HEK293 (cell line): ENCODE data around the gene NHEJ1.

Experiments used
- CTCF ChIA-PET: fragments of 350-600 bp; formaldehyde crosslinking; extraction: SDS; loops from one replicate; lab custom pipeline; 2021; ENCODE audit warnings: antibody characterized with exemption; lab: Yijun Ruan, JAX
- POLR2A ChIA-PET: fragments of 300-600 bp; formaldehyde crosslinking; extraction: SDS; loops from one replicate; lab custom pipeline; 2020; ENCODE audit warnings: antibody characterized with exemption, inconsistent platforms; lab: Yijun Ruan, JAX
- H3K27ac ChIP-seq: fragments of 200-500 bp; sonication (Bioruptor generic); 2 replicates; pipeline ENCODE4 v1.5.1; 2014; ENCODE audit warnings: low read depth, low read length, control low read depth, inconsistent platforms; ENCODE audit errors: extremely low read depth
- H3K36me3 ChIP-seq, 2 experiments: fragments of 200-500 bp in 1 of 2; sonication (Bioruptor generic) in 1 of 2; 1 replicate in 1 of 2; 2 replicates in 1 of 2; pipeline ENCODE4 v1.5.1; 2014 to 2017; ENCODE audit warnings: inconsistent platforms in 2 of 2, low read length in 2 of 2; ENCODE audit not compliant: control insufficient read depth in 2 of 2, insufficient read depth in 1 of 2
- H3K4me1 ChIP-seq: fragments of 200-500 bp; sonication (Bioruptor generic); 2 replicates; pipeline ENCODE4 v1.5.1; 2014; ENCODE audit warnings: mild to moderate bottlenecking, low read length, inconsistent platforms; ENCODE audit not compliant: control insufficient read depth, insufficient read depth
- H3K4me3 ChIP-seq: 2 replicates; pipeline ENCODE4 v1.5.1; 2011; ENCODE audit warnings: low read depth, mild to moderate bottlenecking, control low read depth, low read length, moderate library complexity
- H3K9me3 ChIP-seq: fragments of 200-500 bp; sonication (Bioruptor generic); 2 replicates; pipeline ENCODE4 v1.5.1; 2014; ENCODE audit warnings: low read depth, low read length, inconsistent platforms; ENCODE audit not compliant: control insufficient read depth, insufficient read depth
- HOXA7 ChIP-seq: sonication (generic); formaldehyde crosslinking; IDR thresholded peaks from 2 replicates; pipeline ENCODE4 v1.8.1; 2022; ENCODE audit warnings: missing genetic modification reagents, borderline replicate concordance
- SCRT2 ChIP-seq: fragments of 450-650 bp; formaldehyde crosslinking; IDR thresholded peaks from 2 replicates; pipeline ENCODE4 v1.5.1; 2016; ENCODE audit warnings: missing biosample characterization, missing genetic modification characterization
- YY2 ChIP-seq: fragments of 450-650 bp; formaldehyde crosslinking; IDR thresholded peaks from 2 replicates; pipeline ENCODE4 v1.5.1; 2016; ENCODE audit warnings: missing biosample characterization, missing genetic modification characterization
- ZBTB17 ChIP-seq: fragments of 450-650 bp; formaldehyde crosslinking; IDR thresholded peaks from 2 replicates; pipeline ENCODE4 v1.5.1; 2016; ENCODE audit warnings: missing biosample characterization, missing genetic modification characterization
- ZIC2 ChIP-seq: fragments of 450-650 bp; formaldehyde crosslinking; IDR thresholded peaks from 2 replicates; pipeline ENCODE4 v1.5.1; 2016; ENCODE audit warnings: missing biosample characterization, missing genetic modification characterization
- ZNF202 ChIP-seq: fragments of 450-650 bp; formaldehyde crosslinking; IDR thresholded peaks from 2 replicates; pipeline ENCODE4 v1.5.1; 2016; ENCODE audit warnings: missing biosample characterization, missing genetic modification characterization, borderline replicate concordance
- ZNF248 ChIP-seq: fragments of 450-650 bp; formaldehyde crosslinking; IDR thresholded peaks from 2 replicates; pipeline ENCODE4 v1.5.1; 2017; ENCODE audit warnings: missing biosample characterization, missing genetic modification characterization
- ZNF302 ChIP-seq: fragments of 450-650 bp; formaldehyde crosslinking; IDR thresholded peaks from 2 replicates; pipeline ENCODE4 v1.5.1; 2016; ENCODE audit warnings: missing biosample characterization, missing genetic modification characterization, low read depth
- ZNF311 ChIP-seq: fragments of 450-650 bp; formaldehyde crosslinking; IDR thresholded peaks from 2 replicates; pipeline ENCODE4 v1.5.1; 2017; ENCODE audit warnings: missing biosample characterization, missing genetic modification characterization, borderline replicate concordance
- ZNF37A ChIP-seq: fragments of 450-650 bp; IDR thresholded peaks from 2 replicates; pipeline ENCODE4 v1.5.1; 2018; ENCODE audit warnings: missing biosample characterization, missing genetic modification characterization
- ZNF391 ChIP-seq: fragments of 450-650 bp; formaldehyde crosslinking; IDR thresholded peaks from 2 replicates; pipeline ENCODE4 v1.5.1; 2016; ENCODE audit warnings: low read depth, missing biosample characterization, missing genetic modification characterization, borderline replicate concordance
- ZNF501 ChIP-seq: fragments of 450-650 bp; formaldehyde crosslinking; IDR thresholded peaks from 2 replicates; pipeline ENCODE4 v1.5.1; 2016; ENCODE audit warnings: missing biosample characterization, missing genetic modification characterization
- ZNF514 ChIP-seq: fragments of 450-650 bp; formaldehyde crosslinking; IDR thresholded peaks from 2 replicates; pipeline ENCODE4 v1.5.1; 2016; ENCODE audit warnings: missing biosample characterization, missing genetic modification characterization
- ZNF530 ChIP-seq: fragments of 450-650 bp; formaldehyde crosslinking; IDR thresholded peaks from 2 replicates; pipeline ENCODE4 v1.5.1; 2016; ENCODE audit warnings: low read depth, missing biosample characterization, missing genetic modification characterization
- ZNF560 ChIP-seq: fragments of 450-650 bp; formaldehyde crosslinking; IDR thresholded peaks from 2 replicates; pipeline ENCODE4 v1.5.1; 2017; ENCODE audit warnings: missing biosample characterization, missing genetic modification characterization, borderline replicate concordance
- ZNF600 ChIP-seq: fragments of 450-650 bp; formaldehyde crosslinking; IDR thresholded peaks from 2 replicates; pipeline ENCODE4 v1.5.1; 2016; ENCODE audit warnings: missing biosample characterization, missing genetic modification characterization
- ZNF660 ChIP-seq: fragments of 450-650 bp; IDR thresholded peaks from 2 replicates; pipeline ENCODE4 v1.5.1; 2018; ENCODE audit warnings: missing biosample characterization, mild to moderate bottlenecking, missing genetic modification characterization
- ZNF664 ChIP-seq: fragments of 450-650 bp; formaldehyde crosslinking; IDR thresholded peaks from 2 replicates; pipeline ENCODE4 v1.5.1; 2016; ENCODE audit warnings: missing biosample characterization, missing genetic modification characterization
- ZNF670 ChIP-seq: fragments of 450-650 bp; formaldehyde crosslinking; IDR thresholded peaks from 2 replicates; pipeline ENCODE4 v1.5.1; 2016; ENCODE audit warnings: missing biosample characterization, missing genetic modification characterization, low read depth
- ZNF837 ChIP-seq: fragments of 450-650 bp; formaldehyde crosslinking; IDR thresholded peaks from 2 replicates; pipeline ENCODE4 v1.5.1; 2016; ENCODE audit warnings: missing biosample characterization, missing genetic modification characterization
- TF ChIP-seq, protein P1 (sequence below): fragments of 450-650 bp; formaldehyde crosslinking; IDR thresholded peaks from 2 replicates; pipeline ENCODE4 v1.5.0; 2017; ENCODE audit warnings: missing biosample characterization, missing genetic modification characterization, borderline replicate concordance
- TF ChIP-seq, protein P2 (sequence below): fragments of 450-650 bp; formaldehyde crosslinking; IDR thresholded peaks from 2 replicates; pipeline ENCODE4 v1.5.1; 2016; ENCODE audit warnings: missing biosample characterization, missing genetic modification characterization
- TF ChIP-seq, protein P3 (sequence below): fragments of 450-650 bp; formaldehyde crosslinking; IDR thresholded peaks from 2 replicates; pipeline ENCODE4 v1.5.1; 2017; ENCODE audit warnings: missing biosample characterization, missing genetic modification characterization
- TF ChIP-seq, protein P4 (sequence below): fragments of 450-650 bp; formaldehyde crosslinking; IDR thresholded peaks from 2 replicates; pipeline ENCODE4 v1.5.1; 2016; ENCODE audit warnings: missing biosample characterization, missing genetic modification characterization
- TF ChIP-seq, protein P5 (sequence below): fragments of 450-650 bp; formaldehyde crosslinking; IDR thresholded peaks from 2 replicates; pipeline ENCODE4 v1.5.1; 2016; ENCODE audit warnings: missing biosample characterization, missing genetic modification characterization, borderline replicate concordance

Gene NHEJ1

DNA sequence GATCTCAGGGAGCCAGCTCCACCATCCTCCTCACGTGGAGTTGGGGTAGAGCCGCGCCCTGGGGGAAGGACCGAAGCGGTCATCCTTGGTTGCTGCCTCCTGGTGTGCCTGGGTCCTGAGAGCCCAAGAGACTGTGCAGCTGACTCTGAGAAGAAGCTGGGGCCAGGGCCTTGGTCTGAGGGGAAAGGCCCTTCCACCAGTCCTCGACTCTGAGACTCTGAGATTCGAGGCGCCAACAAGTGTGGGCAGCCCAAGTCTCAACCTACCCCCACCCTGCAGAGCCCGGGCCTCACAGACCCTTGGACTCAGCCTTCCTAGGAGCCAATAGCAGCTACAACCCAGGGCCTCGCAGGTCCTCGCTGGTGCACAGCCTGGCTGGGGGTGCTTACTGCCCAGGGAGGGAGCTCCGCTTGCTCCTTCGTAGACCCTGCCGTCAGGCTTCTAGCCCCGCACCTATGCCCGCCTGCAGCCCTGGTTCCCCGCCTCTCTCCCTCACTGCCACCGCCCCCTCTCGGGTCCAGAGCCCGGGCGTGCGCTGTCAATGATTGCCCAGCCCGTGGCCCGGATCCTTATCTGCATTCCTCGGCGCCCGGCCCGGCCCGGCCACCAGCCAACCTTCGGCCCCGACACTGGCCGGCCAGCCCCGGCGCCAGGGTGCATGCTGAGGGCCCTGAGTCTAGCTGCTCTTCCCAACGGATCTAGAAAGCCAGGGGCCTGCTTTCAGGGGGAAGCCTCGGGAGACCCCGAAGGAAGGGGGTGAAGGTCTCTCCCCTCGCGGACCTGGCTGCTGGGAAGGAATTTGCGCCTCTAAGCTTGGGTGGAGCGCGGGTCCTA lies 101.9 kb downstream of the NHEJ1 start:
- Histone ChIP-seq H3K4me1 (no peaks in the 10 kb centered on the region; the same call in 1 of the 2 replicates), H3K9me3 (no peaks in the 10 kb centered on the region), H3K27ac (no peak overlapping the region), H3K36me3 (no peaks in the 10 kb centered on the region), H3K4me3 (no peak overlapping the region)
- ChIA-PET POLR2A (no interaction called here), CTCF (interaction anchor here (0.6 to 4.9 kb wide), 31 partner anchors 9 to 232 kb away, joined by 3 to 39 read pairs (median 5); partner anchors contain the start of gene NHEJ1)
- TF ChIP-seq ZNF837, result no peak
- TF ChIP-seq, protein P1, sequence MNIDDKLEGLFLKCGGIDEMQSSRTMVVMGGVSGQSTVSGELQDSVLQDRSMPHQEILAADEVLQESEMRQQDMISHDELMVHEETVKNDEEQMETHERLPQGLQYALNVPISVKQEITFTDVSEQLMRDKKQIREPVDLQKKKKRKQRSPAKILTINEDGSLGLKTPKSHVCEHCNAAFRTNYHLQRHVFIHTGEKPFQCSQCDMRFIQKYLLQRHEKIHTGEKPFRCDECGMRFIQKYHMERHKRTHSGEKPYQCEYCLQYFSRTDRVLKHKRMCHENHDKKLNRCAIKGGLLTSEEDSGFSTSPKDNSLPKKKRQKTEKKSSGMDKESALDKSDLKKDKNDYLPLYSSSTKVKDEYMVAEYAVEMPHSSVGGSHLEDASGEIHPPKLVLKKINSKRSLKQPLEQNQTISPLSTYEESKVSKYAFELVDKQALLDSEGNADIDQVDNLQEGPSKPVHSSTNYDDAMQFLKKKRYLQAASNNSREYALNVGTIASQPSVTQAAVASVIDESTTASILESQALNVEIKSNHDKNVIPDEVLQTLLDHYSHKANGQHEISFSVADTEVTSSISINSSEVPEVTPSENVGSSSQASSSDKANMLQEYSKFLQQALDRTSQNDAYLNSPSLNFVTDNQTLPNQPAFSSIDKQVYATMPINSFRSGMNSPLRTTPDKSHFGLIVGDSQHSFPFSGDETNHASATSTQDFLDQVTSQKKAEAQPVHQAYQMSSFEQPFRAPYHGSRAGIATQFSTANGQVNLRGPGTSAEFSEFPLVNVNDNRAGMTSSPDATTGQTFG (tag by site-specific recombination), result no peak
- TF ChIP-seq YY2 (tag by site-specific recombination), result no peak
- no peak for TF ChIP-seq ZNF311
- TF ChIP-seq ZNF248 (tag by site-specific recombination), result no peak
- TF ChIP-seq, protein P2, sequence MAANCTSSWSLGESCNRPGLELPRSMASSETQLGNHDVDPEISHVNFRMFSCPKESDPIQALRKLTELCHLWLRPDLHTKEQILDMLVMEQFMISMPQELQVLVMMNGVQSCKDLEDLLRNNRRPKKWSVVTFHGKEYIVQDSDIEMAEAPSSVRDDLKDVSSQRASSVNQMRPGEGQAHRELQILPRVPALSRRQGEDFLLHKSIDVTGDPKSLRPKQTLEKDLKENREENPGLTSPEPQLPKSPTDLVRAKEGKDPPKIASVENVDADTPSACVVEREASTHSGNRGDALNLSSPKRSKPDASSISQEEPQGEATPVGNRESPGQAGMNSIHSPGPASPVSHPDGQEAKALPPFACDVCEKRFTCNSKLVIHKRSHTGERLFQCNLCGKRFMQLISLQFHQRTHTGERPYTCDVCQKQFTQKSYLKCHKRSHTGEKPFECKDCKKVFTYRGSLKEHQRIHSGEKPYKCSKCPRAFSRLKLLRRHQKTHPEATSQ (tag by site-specific recombination), result no peak
- TF ChIP-seq ZNF670, result no peak
- no peak for TF ChIP-seq ZNF391
- TF ChIP-seq ZNF530 (tag by site-specific recombination), result no peak

DNA sequence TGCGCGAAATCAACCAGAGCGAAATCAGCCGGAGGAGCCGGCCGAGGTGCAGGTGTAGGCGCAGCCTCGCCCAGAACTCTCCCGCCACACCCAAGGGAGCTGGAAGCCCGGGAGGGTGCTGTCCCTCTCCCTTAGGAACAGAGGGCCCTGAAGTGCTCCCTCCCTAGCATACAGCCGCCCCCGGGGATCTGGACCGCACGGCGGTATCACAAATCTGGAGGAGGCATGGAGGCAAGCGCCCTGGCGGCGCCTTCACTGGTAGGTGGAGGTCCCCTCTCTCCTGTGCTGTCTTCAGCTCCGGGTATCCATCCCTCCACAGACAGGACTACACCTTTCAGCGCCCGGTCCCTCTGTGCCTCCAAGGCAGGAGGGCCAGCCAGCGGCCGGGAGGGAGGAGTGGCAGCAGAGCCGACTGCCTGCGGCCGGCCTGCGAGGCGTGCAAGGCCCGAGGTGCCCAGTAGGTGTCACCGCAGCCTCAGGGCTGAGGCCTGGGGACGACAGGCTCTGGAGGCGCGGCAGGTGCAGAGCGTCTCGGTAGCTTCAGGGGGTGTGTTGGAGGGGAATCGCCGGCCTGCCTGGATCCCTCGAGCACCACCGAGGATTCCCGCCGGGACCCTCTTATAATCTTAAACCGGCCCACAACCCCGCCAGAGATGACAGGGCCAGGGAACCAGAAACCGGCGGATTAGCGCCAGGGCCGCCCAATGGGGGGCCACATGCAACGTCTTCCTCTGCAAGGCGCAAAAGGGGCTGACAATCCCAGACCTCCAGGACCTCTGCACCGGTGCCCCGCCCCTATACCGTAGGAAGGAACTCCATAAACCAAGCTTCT lies 102.7 kb downstream of the NHEJ1 start:
- Histone ChIP-seq H3K36me3 (no peaks in the 10 kb centered on the region), H3K4me1 (no peaks in the 10 kb centered on the region; the same call in 1 of the 2 replicates), H3K4me3 (no peak overlapping the region), H3K27ac (no peak overlapping the region), H3K9me3 (no peaks in the 10 kb centered on the region)
- ChIA-PET CTCF (interaction anchor here (0.7 to 4.9 kb wide), 26 partner anchors 10 to 232 kb away, joined by 3 to 39 read pairs (median 5); partner anchors contain the start of gene NHEJ1), POLR2A (no interaction called here)
- no peak for TF ChIP-seq ZNF37A
- TF ChIP-seq ZNF664 (tag by site-specific recombination), result no peak
- no peak for TF ChIP-seq ZBTB17 (tag by site-specific recombination)
- TF ChIP-seq HOXA7 (CRISPR knock-in tag), result no peak
- TF ChIP-seq ZNF202 (tag by site-specific recombination), result no peak
- TF ChIP-seq SCRT2, result peak; percentile 22; the same call in 1 of the 2 replicates
- TF ChIP-seq, protein P3, sequence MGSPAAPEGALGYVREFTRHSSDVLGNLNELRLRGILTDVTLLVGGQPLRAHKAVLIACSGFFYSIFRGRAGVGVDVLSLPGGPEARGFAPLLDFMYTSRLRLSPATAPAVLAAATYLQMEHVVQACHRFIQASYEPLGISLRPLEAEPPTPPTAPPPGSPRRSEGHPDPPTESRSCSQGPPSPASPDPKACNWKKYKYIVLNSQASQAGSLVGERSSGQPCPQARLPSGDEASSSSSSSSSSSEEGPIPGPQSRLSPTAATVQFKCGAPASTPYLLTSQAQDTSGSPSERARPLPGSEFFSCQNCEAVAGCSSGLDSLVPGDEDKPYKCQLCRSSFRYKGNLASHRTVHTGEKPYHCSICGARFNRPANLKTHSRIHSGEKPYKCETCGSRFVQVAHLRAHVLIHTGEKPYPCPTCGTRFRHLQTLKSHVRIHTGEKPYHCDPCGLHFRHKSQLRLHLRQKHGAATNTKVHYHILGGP, result no peak
- no peak for TF ChIP-seq ZNF514
- no peak for TF ChIP-seq ZNF501 (tag by site-specific recombination)
- no peak for TF ChIP-seq ZNF560 (tag by site-specific recombination)
- no peak for TF ChIP-seq ZNF837
- peak; percentile 44; the same call in 1 of the 2 replicates for TF ChIP-seq ZNF600
- TF ChIP-seq ZIC2 (tag by site-specific recombination), result peak; percentile 51
- TF ChIP-seq ZNF660 (tag by site-specific recombination), result no peak
- TF ChIP-seq, protein P4, sequence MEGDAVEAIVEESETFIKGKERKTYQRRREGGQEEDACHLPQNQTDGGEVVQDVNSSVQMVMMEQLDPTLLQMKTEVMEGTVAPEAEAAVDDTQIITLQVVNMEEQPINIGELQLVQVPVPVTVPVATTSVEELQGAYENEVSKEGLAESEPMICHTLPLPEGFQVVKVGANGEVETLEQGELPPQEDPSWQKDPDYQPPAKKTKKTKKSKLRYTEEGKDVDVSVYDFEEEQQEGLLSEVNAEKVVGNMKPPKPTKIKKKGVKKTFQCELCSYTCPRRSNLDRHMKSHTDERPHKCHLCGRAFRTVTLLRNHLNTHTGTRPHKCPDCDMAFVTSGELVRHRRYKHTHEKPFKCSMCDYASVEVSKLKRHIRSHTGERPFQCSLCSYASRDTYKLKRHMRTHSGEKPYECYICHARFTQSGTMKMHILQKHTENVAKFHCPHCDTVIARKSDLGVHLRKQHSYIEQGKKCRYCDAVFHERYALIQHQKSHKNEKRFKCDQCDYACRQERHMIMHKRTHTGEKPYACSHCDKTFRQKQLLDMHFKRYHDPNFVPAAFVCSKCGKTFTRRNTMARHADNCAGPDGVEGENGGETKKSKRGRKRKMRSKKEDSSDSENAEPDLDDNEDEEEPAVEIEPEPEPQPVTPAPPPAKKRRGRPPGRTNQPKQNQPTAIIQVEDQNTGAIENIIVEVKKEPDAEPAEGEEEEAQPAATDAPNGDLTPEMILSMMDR (tag by site-specific recombination), result peak; percentile 93
- TF ChIP-seq, protein P5, sequence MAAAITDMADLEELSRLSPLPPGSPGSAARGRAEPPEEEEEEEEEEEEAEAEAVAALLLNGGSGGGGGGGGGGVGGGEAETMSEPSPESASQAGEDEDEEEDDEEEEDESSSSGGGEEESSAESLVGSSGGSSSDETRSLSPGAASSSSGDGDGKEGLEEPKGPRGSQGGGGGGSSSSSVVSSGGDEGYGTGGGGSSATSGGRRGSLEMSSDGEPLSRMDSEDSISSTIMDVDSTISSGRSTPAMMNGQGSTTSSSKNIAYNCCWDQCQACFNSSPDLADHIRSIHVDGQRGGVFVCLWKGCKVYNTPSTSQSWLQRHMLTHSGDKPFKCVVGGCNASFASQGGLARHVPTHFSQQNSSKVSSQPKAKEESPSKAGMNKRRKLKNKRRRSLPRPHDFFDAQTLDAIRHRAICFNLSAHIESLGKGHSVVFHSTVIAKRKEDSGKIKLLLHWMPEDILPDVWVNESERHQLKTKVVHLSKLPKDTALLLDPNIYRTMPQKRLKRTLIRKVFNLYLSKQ, result no peak
- no peak for TF ChIP-seq ZNF302
